Measurements from ENCODE around the gene PODN. TPM values are rescaled to one million over a fixed set of nuclear protein-coding genes. Genes with fewer than 3 reads are reported as not detected.

The PODN gene
- total RNA-seq, 4 donors from 2014 or later = 5.1 to 107 (median 19.0) TPM

DNA sequence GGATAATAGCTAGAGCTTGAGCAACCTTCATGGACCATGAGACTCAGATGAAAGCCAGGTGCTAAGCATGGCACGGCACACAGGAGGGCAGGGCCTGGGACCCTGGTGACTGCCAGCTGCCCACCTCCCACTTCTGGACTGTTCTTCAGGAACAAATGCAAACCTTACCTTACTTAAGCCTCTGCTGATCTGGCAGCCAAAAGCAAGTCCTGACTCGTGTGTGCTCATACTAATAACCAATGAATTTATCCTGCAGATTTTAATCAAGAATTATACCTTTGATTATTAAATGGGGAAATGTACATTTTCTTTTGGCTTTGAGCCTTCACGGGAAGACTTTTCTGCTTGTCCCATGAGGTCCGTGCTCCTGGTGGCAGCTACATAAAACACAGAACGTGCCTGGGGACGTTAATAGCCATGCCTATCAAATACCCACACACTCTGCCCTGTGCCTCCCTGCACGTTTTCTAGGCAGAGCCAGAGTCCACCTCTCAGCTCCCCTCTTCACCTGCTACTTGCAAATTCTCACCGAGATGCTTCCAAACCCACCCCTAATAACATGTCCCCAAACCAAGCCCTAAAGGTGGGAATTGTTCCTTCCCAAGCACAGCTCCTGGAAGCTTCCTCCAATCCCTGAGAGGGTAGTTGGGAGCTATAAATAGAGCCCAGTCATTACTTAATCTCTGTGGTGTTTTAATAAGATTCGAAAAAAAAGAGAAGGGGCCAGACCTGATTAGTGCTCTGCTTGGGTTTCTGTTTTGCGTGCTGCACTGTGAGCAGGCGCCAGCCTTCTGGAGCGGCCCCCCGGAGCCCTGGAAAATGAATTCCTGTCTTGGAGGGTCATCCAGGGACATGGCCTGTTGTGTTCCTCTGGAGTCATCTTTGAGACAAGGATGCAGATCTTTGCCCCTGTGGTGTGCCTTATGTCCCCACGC lies 46.9 kb downstream of the PODN start:
- no peak for TF ChIP-seq POLR2A (IDR thresholded peaks at IDR 0.05)
- TF ChIP-seq, protein P1, sequence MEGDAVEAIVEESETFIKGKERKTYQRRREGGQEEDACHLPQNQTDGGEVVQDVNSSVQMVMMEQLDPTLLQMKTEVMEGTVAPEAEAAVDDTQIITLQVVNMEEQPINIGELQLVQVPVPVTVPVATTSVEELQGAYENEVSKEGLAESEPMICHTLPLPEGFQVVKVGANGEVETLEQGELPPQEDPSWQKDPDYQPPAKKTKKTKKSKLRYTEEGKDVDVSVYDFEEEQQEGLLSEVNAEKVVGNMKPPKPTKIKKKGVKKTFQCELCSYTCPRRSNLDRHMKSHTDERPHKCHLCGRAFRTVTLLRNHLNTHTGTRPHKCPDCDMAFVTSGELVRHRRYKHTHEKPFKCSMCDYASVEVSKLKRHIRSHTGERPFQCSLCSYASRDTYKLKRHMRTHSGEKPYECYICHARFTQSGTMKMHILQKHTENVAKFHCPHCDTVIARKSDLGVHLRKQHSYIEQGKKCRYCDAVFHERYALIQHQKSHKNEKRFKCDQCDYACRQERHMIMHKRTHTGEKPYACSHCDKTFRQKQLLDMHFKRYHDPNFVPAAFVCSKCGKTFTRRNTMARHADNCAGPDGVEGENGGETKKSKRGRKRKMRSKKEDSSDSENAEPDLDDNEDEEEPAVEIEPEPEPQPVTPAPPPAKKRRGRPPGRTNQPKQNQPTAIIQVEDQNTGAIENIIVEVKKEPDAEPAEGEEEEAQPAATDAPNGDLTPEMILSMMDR (IDR thresholded peaks at IDR 0.05) = no peak
- 33 to 46% methylated on average over 14 of the region's 14 CpGs for WGBS, 2 donors
- Histone ChIP-seq H3K27me3 (no peaks in the 10 kb centered on the region), H3K36me3 (no peaks in the 10 kb centered on the region), H3K4me3 (no peak overlapping the region), H3K9me3 (no peaks in the 10 kb centered on the region), H3K4me1 (peaks cover 0 to 31% (median 15%) of the 10 kb centered on the region in 3 donors), H3K27ac (peak overlapping the region in 3 of 4 donors; percentile 2 to 21 (median 5))
- no peak for DNase-seq
- intact Hi-C loops (cut with DNase I) = no loop called here

DNA sequence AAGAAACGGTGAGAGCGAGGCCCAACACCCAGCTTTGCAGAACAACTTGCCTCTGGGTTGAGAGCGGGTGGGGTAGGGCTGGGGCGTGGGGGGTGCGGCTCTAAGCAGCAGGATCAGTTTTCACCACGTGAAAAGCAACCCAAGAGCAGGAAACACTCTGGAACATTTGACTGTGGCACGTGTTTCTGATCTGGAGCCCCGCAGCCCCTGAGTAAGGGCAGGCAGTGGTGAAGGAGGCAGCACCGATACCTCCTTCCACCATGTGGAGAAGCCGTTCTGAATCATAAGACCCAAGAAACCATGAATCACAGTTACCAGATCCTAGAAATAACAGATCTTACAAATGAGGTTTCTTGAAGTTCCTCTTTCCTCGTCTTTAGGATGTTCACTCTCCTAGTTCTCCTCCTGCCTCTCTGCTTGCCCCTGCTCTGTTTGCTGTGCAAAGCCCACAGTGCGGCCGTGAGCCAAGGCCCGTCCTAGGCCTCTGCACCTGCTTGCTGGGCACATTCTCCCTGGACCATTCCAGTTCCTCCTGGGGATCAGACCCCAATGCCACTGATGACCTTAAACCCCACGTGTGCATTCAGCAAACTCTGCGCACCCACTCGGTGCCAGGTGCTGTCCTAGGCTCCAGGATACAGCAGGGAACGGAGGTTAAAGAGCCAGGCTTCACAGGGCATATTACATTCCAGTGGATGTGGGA lies 48.5 kb downstream of the PODN start:
- H3K4me1 ChIP-seq = peaks cover 0 to 38% (median 15%) of the 10 kb centered on the region in 3 donors
- no peak overlapping the region for H3K4me3 ChIP-seq
- no peak for TF ChIP-seq POLR2A (IDR thresholded peaks at IDR 0.05)
- TF ChIP-seq, protein P1 (IDR thresholded peaks at IDR 0.05) = no peak
- no peaks in the 10 kb centered on the region for H3K36me3 ChIP-seq
- peak overlapping the region in 2 of 4 donors; percentile 2 to 3 for H3K27ac ChIP-seq
- WGBS, 2 donors = 71 to 76% methylated on average over 12 to 16 of the region's 18 CpGs
- no peaks in the 10 kb centered on the region for H3K27me3 ChIP-seq
- intact Hi-C loops (cut with DNase I) = no loop called here
- no peak for DNase-seq
- no peaks in the 10 kb centered on the region for H3K9me3 ChIP-seq

GRCh38 chr1:53111073-53111556 lies 49.1 kb downstream of the PODN start:
- Histone ChIP-seq H3K27me3 (no peaks in the 10 kb centered on the region), H3K9me3 (no peaks in the 10 kb centered on the region), H3K36me3 (no peaks in the 10 kb centered on the region), H3K27ac (no peak overlapping the region), H3K4me3 (no peak overlapping the region), H3K4me1 (peaks cover 0 to 44% (median 15%) of the 10 kb centered on the region in 3 donors)
- TF ChIP-seq, protein P1 (IDR thresholded peaks at IDR 0.05) = no peak
- no peak for TF ChIP-seq POLR2A (IDR thresholded peaks at IDR 0.05)
- WGBS, 2 donors = 72 to 74% methylated on average over 10 of the region's 10 CpGs
- no peak for DNase-seq
- intact Hi-C loops (cut with DNase I) = no loop called here

GRCh38 chr1:53111693-53112092 lies 49.7 kb downstream of the PODN start:
- intact Hi-C loops (cut with DNase I) = no loop called here
- H3K9me3 ChIP-seq = no peaks in the 10 kb centered on the region
- 70 to 72% methylated on average over 4 to 5 of the region's 5 CpGs for WGBS, 2 donors
- H3K4me3 ChIP-seq = no peak overlapping the region
- no peak for DNase-seq
- no peak for TF ChIP-seq POLR2A (IDR thresholded peaks at IDR 0.05)
- TF ChIP-seq, protein P1 (IDR thresholded peaks at IDR 0.05) = no peak
- H3K27ac ChIP-seq = no peak overlapping the region
- H3K27me3 ChIP-seq = no peaks in the 10 kb centered on the region
- no peaks in the 10 kb centered on the region for H3K36me3 ChIP-seq
- H3K4me1 ChIP-seq = peaks cover 0 to 45% (median 15%) of the 10 kb centered on the region in 3 donors

Data from esophagus squamous epithelium (tissue), 5 donors.